ENCODE measurements around the gene RPUSD2. TPM values are rescaled to one million over a fixed set of nuclear protein-coding genes. Genes with fewer than 3 reads are reported as not detected.

RPUSD2 gene
- total and polyA plus RNA-seq, 3 donors from 2014 or later: 9.0 to 14.9 (median 12.3) TPM

DNA sequence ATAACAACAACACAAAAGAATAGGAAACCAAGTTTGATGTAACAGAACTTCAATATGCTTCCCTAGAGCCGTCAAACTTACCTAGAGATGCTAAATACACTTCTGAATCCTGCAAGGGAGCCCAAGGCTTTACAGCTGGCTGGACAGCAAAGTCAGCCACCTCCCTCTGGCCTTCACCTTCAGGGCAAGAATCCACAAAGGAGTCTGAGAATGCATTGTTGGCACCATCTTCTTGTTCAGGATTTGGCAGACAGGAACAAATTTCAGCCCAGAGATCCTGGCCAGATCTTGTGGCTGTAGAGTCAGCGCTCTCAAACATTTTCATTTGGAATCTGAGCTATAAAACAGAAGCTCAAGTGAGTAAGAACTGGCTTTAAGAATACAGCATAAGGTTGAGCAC, 6.4 kb upstream of the RPUSD2 start:
- Histone ChIP-seq H3K27ac (no peak overlapping the region), H3K9me3 (no peaks in the 10 kb centered on the region), H3K27me3 (no peaks in the 10 kb centered on the region), H3K4me3 (no peak overlapping the region), H3K36me3 (ENCODE audit: low read depth, missing control alignments) (no peaks in the 10 kb centered on the region), H3K4me1 (peaks cover 23% of the 10 kb centered on the region)
- 25% methylated on average over 2 of the region's 2 CpGs for WGBS, 2 donors
- no peak for TF ChIP-seq POLR2A (IDR thresholded peaks at IDR 0.05)
- TF ChIP-seq, protein P1, sequence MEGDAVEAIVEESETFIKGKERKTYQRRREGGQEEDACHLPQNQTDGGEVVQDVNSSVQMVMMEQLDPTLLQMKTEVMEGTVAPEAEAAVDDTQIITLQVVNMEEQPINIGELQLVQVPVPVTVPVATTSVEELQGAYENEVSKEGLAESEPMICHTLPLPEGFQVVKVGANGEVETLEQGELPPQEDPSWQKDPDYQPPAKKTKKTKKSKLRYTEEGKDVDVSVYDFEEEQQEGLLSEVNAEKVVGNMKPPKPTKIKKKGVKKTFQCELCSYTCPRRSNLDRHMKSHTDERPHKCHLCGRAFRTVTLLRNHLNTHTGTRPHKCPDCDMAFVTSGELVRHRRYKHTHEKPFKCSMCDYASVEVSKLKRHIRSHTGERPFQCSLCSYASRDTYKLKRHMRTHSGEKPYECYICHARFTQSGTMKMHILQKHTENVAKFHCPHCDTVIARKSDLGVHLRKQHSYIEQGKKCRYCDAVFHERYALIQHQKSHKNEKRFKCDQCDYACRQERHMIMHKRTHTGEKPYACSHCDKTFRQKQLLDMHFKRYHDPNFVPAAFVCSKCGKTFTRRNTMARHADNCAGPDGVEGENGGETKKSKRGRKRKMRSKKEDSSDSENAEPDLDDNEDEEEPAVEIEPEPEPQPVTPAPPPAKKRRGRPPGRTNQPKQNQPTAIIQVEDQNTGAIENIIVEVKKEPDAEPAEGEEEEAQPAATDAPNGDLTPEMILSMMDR (IDR thresholded peaks at IDR 0.05): no peak
- intact Hi-C loops (cut with DNase I; ENCODE audit: low total_unique reads): no loop called here
- DNase-seq: peak; percentile 61

DNA sequence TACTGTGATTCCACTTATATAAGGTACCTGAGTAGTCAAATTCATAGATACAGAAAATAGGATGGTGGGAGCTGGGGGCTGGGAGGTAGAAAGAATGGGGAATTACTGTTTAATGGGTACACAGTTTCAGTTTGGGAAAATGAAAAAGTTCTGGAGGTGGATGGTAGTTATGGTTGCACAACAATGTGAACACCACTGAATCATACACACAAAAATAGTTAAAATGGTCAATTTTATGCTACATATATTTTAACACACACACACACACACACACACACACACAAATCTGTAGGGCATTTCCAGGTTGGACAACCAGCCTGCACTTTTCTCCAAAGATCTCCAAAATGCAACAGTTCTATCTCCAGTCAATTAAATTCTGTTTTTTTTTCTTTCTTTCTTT, 5.7 kb upstream of the RPUSD2 start:
- H3K36me3 ChIP-seq (ENCODE audit: low read depth, missing control alignments): no peaks in the 10 kb centered on the region
- no peak overlapping the region for H3K27ac ChIP-seq

DNA sequence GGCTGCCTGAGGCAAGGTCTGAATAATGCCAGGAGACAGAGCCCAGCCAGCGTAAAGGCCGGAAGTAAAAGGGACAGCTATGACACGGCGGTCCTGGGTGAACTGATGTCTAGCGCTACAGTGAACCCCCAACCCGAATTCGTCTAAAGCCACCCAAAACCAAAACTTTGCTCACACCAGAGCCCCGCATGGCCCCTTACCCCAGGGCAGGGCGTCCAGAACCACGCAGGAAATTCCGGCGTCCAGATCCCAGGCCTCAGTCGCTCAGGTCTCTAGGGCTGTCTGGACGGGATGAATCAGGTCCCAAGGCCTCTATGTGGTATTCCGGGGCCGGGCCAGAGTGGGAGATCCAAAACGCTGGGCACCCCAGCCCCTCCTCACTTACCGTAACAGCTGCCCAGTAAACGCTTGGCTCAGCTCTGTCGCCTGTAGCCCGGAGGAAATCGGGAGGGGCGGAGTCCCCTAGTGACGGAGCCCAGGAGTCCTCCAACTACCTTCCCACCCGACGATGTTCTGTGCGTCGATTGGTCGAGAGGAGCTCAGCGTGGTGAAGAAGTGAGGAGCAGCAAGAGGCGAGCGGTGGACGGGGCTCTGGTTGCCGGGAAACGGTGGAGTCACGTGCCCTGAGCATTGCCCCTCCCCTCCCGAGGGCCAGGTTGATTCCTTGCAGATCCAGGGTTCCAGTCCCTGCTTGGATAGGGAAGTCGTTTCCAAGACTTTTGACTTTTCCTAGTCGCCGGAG, 4.3 kb upstream of the RPUSD2 start, which contains the start of gene CCDC32:
CCDC32 (minus strand) TSS at position 452 of the 742 bp plus-strand sequence. CDS start 2,027 bp downstream, outside the sequence.
- H3K27ac ChIP-seq: peak within 1 kb of the TSS; percentile 73 to 90
- DNase-seq: peak; percentile 99
- peak; percentile 45 for TF ChIP-seq POLR2A (IDR thresholded peaks at IDR 0.05)
- TF ChIP-seq, protein P1 (IDR thresholded peaks at IDR 0.05): no peak
- H3K36me3 ChIP-seq (ENCODE audit: low read depth, missing control alignments): no peaks in the 10 kb centered on the region
- H3K4me3 ChIP-seq: peak within 1 kb of the TSS; percentile 73 to 74
- peaks cover 23% of the 10 kb centered on the region for H3K4me1 ChIP-seq
- intact Hi-C loops (cut with DNase I; ENCODE audit: low total_unique reads): no loop called here
- H3K9me3 ChIP-seq: no peaks in the 10 kb centered on the region
- WGBS, 2 donors: 0% methylated on average over 34 to 39 of the region's 40 CpGs
- no peaks in the 10 kb centered on the region for H3K27me3 ChIP-seq

More for the DNA sequence above, 5.7 kb upstream of the RPUSD2 start:
- no peak for DNase-seq
- intact Hi-C loops (cut with DNase I; ENCODE audit: low total_unique reads): no loop called here
- H3K4me3 ChIP-seq: no peak overlapping the region
- no peaks in the 10 kb centered on the region for H3K9me3 ChIP-seq
- TF ChIP-seq, protein P1 (IDR thresholded peaks at IDR 0.05): no peak
- TF ChIP-seq POLR2A (IDR thresholded peaks at IDR 0.05): no peak
- H3K4me1 ChIP-seq: peaks cover 23% of the 10 kb centered on the region
- H3K27me3 ChIP-seq: no peaks in the 10 kb centered on the region

GRCh38 chr15:40565333-40566238, 3.5 kb upstream of the RPUSD2 start:
- Histone ChIP-seq H3K36me3 (ENCODE audit: low read depth, missing control alignments) (no peaks in the 10 kb centered on the region), H3K27ac (peak overlapping the region in 1 of 2 donors; percentile 25), H3K9me3 (no peaks in the 10 kb centered on the region), H3K4me3 (peak overlapping the region; percentile 73 to 74), H3K4me1 (peaks cover 30% of the 10 kb centered on the region), H3K27me3 (no peaks in the 10 kb centered on the region)
- TF ChIP-seq, protein P1 (IDR thresholded peaks at IDR 0.05): no peak
- no peak for TF ChIP-seq POLR2A (IDR thresholded peaks at IDR 0.05)
- intact Hi-C loops (cut with DNase I; ENCODE audit: low total_unique reads): no loop called here
- DNase-seq: no peak
- 34 to 38% methylated on average over 18 to 19 of the region's 20 CpGs for WGBS, 2 donors
